ENCODE data around the gene VPS11.

DNA sequence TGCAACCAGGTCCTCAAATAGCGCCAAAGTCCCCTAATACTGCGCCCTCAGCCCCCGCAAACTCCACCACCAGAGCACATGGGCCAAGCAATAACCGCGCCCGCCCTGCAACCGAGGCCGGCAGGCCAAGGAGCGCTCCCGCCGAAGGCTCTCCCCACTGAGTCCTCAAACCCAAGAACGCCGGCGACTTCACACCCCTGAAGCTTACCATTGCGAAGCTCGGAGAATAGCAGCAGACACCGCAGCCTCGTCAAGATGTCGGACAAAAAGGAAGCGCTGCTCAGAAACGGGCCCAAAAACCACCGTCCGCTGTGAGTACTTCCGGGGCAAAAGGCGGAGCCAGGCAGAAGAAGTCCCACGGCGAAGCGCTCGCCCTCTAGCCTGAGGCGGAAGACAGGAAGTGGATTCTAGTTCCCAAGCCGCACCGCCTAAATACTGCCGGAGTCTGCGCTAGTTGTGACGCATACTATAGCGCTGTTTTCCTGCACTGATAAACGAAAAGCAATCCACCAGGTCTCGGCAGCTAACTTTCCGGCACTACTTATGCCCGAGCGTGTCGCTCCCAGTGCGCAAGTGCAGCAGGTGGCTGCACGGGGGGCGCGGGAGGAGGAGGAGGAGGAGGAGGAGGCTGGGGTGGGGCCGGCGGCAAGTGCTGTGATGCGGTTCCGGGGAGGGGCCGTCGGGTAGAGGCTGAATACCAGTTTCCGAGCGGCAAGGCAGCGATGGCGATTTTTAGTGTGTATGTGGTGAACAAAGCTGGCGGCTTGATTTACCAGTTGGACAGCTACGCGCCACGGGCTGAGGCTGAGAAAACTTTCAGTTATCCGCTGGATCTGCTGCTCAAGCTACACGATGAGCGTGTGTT lies 49.3 kb upstream of the VPS11 start, which contains the start of the genes RPS25 and TRAPPC4:
- TF ChIP-seq, protein P1, sequence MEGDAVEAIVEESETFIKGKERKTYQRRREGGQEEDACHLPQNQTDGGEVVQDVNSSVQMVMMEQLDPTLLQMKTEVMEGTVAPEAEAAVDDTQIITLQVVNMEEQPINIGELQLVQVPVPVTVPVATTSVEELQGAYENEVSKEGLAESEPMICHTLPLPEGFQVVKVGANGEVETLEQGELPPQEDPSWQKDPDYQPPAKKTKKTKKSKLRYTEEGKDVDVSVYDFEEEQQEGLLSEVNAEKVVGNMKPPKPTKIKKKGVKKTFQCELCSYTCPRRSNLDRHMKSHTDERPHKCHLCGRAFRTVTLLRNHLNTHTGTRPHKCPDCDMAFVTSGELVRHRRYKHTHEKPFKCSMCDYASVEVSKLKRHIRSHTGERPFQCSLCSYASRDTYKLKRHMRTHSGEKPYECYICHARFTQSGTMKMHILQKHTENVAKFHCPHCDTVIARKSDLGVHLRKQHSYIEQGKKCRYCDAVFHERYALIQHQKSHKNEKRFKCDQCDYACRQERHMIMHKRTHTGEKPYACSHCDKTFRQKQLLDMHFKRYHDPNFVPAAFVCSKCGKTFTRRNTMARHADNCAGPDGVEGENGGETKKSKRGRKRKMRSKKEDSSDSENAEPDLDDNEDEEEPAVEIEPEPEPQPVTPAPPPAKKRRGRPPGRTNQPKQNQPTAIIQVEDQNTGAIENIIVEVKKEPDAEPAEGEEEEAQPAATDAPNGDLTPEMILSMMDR (IDR thresholded peaks at IDR 0.05): peak in 3 of 4 experiments; percentile 6 to 30 (median 12)
- TF ChIP-seq POLR2A (IDR thresholded peaks at IDR 0.05): peak; percentile 48
- peak; percentile 97 for TF ChIP-seq POLR2AphosphoS5 (IDR thresholded peaks at IDR 0.05)
